Activated T-helper 1 cell treated with anti-CD3 and anti-CD28 coated beads, Interleukin-12 subunit alpha, Interleukin-12 subunit beta, Interleukin-2, Interleukin-4 antibody, amounts not matched to agents 30 ng/mL and 10 ng/mL and 1 ng/mL, durations not matched to agents 14 hours and 24 hours and 36 hours (primary cell): ENCODE data around the gene UBAP1L. TPM values are rescaled to one million over a fixed set of nuclear protein-coding genes. Genes with fewer than 3 reads are reported as not detected.
A peak's percentile ranks its signal among the peaks of the same experiment; 100 is the strongest.
"Not testable (repeated sequence)": the region's sequence is repeated elsewhere in the genome, so short reads cannot be mapped to it uniquely, and the experiment has no call there.

Source experiments
- DNase-seq: peaks from one replicate; pipeline ENCODE4 v3.0.0; 2021; ENCODE audit warnings: low spot score
- H3K27ac Mint-ChIP-seq: one replicate; pipeline ENCODE4 v1.8.0; 2021; ENCODE audit warnings: mild to moderate bottlenecking, mixed read lengths
- H3K27me3 Mint-ChIP-seq: one replicate; pipeline ENCODE4 v1.8.0; 2022; ENCODE audit warnings: mild to moderate bottlenecking, moderate library complexity, mixed read lengths; ENCODE audit not compliant: insufficient read depth
- H3K36me3 Mint-ChIP-seq: one replicate; pipeline ENCODE4 v1.8.0; 2021; ENCODE audit warnings: low read depth, mixed read lengths
- H3K4me1 Mint-ChIP-seq: one replicate; pipeline ENCODE4 v1.8.0; 2021; ENCODE audit warnings: low read depth, mixed read lengths
- H3K4me3 Mint-ChIP-seq: one replicate; pipeline ENCODE4 v1.8.0; 2021; ENCODE audit warnings: mild to moderate bottlenecking, moderate library complexity, mixed read lengths
- H3K9me3 Mint-ChIP-seq: one replicate; pipeline ENCODE4 v1.8.0; 2021; ENCODE audit warnings: mixed read lengths
- intact Hi-C: fragments of 100-400 bp; cut with micrococcal nuclease; formaldehyde crosslinking; loops from one replicate; pipeline ENCODE4 v1.15.1; 2024
- total RNA-seq: library from RNA; stranded (reverse); gene quantifications from 2 replicates; pipeline ENCODE4 v1.2.3, GENCODE V29; 2022

UBAP1L gene
- total RNA-seq, 1 donor from 2014 or later: 5.9 TPM

DNA sequence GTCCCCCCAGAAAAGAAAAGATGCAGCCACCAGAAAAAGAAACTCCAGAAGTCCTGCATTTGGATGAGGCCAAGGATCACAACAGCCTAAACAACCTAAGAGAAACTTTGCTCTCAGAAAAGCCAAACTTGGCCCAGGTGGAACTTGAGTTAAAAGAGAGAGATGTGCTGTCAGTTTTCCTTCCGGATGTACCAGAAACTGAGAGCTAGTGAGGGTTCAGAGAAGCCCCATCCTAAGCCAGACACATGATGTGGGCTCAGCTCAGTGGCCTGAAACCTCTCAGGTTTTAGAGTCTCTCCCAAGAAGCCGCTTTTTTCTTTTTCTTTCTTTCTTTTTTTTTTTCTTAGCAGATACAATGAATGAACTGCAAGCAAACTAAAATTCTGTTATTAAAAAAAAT, 62.0 kb downstream of the UBAP1L start:
- DNase-seq: no peak
- Mint-ChIP-seq H3K4me1 (peaks cover 20% of the 10 kb centered on the region), H3K9me3 (no peaks in the 10 kb centered on the region), H3K36me3 (no peaks in the 10 kb centered on the region), H3K27ac (no peak overlapping the region), H3K27me3 (peaks cover 2% of the 10 kb centered on the region), H3K4me3 (no peak overlapping the region)
- intact Hi-C loops: loop anchor here (1.0 kb wide), 1 partner anchor 218 kb away; no protein-coding TSS in a partner anchor

DNA sequence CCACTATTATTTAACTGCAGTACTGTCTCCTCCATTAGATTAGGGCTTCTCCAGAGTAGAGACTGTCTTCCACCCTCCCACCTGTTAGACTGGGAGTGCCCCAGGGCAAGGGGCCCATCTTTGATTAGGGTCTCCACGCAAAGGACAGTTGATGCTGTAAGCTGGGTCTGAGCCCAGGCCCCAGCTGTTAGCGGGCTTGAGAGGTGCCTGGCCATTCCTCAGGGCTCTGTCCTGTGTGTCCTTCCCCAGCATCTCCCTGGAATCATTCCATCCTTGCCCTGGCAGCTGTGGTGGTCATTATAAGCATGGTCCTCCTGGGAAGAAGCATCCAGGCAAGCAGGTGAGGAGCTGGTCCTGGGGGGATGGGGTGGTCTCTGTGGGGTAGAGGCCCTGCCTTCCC, 63.7 kb downstream of the UBAP1L start:
- intact Hi-C loops: no loop called here
- Mint-ChIP-seq H3K4me1 (peaks cover 20% of the 10 kb centered on the region), H3K36me3 (no peaks in the 10 kb centered on the region), H3K4me3 (no peak overlapping the region), H3K27me3 (peaks cover 2% of the 10 kb centered on the region), H3K27ac (no peak overlapping the region), H3K9me3 (no peaks in the 10 kb centered on the region)
- DNase-seq: no peak

DNA sequence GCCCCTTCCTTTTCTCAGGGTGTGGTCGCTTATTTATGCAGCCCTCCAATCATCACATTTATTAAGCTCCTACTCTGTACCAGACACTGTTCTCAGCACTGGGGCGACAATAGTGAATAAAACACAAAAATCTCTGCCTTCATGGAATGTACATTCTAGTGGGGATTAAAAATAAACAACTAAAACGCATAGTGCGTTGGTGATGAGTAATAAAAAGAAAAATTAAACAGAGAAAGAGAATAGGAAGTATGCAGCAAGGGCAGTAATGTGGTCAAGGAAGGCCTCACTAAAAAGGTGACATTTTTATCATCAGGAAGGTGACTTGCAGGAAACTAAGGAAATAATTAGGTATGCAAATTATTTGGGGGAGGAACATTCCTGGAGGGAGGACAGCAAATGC, 64.7 kb downstream of the UBAP1L start:
- Mint-ChIP-seq H3K4me1 (peaks cover 15% of the 10 kb centered on the region), H3K27ac (no peak overlapping the region)

DNA sequence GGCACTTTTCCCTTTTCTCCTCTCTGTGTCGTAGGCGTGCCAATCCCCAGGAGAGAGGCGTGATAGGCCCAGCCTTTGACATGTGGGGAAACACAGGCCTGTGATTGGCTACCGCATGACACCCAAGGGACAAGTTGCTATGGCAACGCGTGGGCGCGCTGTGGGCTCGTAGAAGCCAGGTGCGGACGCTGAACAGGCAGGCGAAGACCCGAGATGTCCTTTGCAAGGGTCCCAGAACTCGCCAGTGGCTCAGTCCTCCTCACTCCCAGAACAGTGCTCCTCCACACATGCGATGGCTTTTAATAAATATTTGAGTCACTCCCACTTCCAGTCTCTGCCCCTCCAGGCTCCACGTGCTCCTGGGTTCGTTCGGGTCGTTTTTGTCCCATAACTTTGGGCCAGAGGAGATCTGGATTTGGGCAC, 65.6 kb downstream of the UBAP1L start:
- Mint-ChIP-seq H3K36me3 (no peaks in the 10 kb centered on the region), H3K27ac (peak overlapping the region; percentile 36), H3K4me3 (peak overlapping the region; percentile 57), H3K9me3 (no peaks in the 10 kb centered on the region), H3K27me3 (peaks cover 2% of the 10 kb centered on the region), H3K4me1 (peaks cover 15% of the 10 kb centered on the region)
- DNase-seq: peak; percentile 84
- intact Hi-C loops: loop anchor here (1.0 to 2.0 kb wide), 3 partner anchors 21 to 1337 kb away; partner anchors contain the start of genes MAP2K1, MTFMT and RNU5A-1

More for the DNA sequence above, 64.7 kb downstream of the UBAP1L start:
- Mint-ChIP-seq H3K27me3 (peaks cover 2% of the 10 kb centered on the region), H3K4me3 (no peak overlapping the region), H3K9me3 (no peaks in the 10 kb centered on the region), H3K36me3 (no peaks in the 10 kb centered on the region)
- intact Hi-C loops: no loop called here
- no peak for DNase-seq

DNA sequence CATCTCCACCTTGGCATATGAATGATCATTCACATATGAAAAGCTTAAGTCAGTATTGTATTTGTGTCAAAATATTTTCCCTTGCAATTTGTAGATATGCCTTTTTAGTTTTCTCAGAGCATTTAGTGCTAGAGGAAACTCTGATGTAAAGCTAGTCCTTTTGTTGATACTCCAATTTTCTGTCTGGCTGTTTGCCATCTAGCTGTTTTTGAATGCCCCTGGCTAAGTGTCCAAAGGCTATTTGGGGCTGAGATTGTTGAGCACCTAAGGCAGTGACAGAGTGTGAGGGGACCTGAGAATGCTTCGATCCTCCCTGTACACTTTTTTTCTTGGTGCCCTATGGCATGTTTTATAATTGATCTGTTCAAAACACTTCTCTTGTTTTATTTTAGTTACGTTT, 66.8 kb downstream of the UBAP1L start:
- no peak overlapping the region for H3K4me3 Mint-ChIP-seq
- intact Hi-C loops: loop anchor here (2.0 kb wide), 2 partner anchors 19 to 1339 kb away; partner anchors contain the start of genes MAP2K1 and MTFMT
- no peak for DNase-seq
- H3K9me3 Mint-ChIP-seq: no peaks in the 10 kb centered on the region
- peaks cover 15% of the 10 kb centered on the region for H3K4me1 Mint-ChIP-seq
- H3K27me3 Mint-ChIP-seq: peaks cover 2% of the 10 kb centered on the region
- H3K36me3 Mint-ChIP-seq: no peaks in the 10 kb centered on the region
- no peak overlapping the region for H3K27ac Mint-ChIP-seq

DNA sequence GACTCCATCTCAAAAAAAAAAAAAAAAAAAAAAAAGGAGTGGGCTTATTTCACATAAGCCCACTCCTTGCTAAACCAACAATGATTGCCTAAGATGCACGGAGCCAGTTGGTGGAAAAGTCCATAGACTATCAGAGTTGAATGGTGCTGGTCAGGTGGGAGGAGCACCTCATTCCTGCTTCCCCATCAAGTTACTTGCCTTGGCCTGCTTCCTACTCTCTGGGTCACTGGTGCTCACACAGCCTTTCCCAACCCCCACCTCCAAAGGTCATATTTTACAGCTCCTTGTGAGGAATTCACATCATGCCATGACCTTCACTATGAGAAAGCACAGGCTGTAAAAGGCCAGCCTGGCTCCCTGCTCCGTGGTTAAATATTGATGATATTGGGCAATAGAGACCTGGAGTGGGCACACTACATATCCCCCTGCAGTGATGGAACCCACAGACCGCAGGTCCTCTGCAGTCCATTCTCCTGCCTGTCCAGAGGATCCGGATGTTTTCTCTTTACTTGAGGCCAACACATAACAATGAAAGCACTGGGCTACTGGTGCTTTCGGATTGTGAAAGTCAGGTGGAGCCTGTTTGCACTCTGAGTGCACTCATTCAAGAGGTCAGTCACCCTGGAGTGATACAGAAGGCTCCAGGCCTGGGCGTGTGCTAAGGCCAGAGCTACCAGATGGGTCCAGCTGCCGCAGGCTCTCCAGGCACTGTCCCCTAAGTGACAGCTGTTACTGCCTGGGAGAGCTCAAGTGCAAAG, 70.1 kb downstream of the UBAP1L start, which contains the start of gene SLC51B:
SLC51B (plus strand) TSS at position 664 of the 758 bp plus-strand sequence. CDS start 4,618 bp downstream, outside the sequence.
- H3K4me1 Mint-ChIP-seq: peaks cover 9% of the 10 kb centered on the region
- H3K4me3 Mint-ChIP-seq: no peak within 1 kb of the TSS
- no peak for DNase-seq
- intact Hi-C loops: no loop called here
- no peaks in the 10 kb centered on the region for H3K9me3 Mint-ChIP-seq
- no peaks in the 10 kb centered on the region for H3K36me3 Mint-ChIP-seq
- no peak within 1 kb of the TSS for H3K27ac Mint-ChIP-seq
- peaks cover 2% of the 10 kb centered on the region for H3K27me3 Mint-ChIP-seq

DNA sequence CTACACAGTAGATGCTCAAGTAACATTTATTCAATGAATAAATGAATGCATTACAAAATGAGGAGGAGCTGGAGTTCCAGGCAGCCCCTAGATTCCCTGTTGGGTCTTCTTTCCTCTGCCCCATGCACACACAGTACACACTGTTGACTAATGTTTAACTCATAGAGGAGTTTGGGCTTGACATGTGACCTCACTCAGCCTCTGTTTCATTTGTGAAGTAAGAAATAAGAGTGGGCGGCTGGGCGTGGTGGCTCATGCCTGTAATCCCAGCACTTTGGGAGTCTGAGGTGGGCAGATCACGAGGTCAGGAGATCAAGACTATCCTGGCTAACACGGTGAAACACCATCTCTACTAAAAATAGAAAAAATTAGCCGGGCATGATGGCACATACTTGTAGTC, 70.8 kb downstream of the UBAP1L start:
- H3K9me3 Mint-ChIP-seq, H3K4me1 Mint-ChIP-seq, DNase-seq, H3K4me3 Mint-ChIP-seq, H3K27ac Mint-ChIP-seq, H3K27me3 Mint-ChIP-seq, H3K36me3 Mint-ChIP-seq, intact Hi-C loops: not testable (repeated sequence)

DNA sequence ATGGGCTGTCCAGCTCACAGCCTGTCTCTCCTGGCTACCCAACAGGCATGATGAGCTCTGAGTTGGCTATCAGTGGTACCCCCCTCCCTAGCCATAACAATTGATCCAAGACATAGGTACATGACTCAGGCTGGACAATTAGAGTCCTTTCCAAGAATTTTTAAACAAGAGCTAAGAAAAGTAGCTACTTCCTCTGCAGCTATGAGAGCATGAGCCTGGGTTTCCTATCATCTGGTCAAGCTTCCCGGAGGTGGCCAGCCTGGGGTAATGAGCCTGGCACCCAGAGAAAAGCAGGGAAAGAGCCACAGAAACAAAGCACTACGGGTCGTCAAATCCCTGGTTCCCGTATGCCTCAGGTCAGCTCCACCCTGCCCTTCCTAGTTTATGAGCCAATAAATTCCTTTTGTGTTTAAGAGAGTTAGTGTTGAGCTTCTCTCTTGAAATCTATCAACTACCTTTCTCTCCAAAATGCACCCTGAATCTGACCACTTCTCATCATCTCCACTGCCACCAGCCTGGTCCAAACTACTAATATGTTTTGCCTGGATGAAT, 72.1 kb downstream of the UBAP1L start:
- no peak for DNase-seq
- intact Hi-C loops: no loop called here
- Mint-ChIP-seq H3K27me3 (peaks cover 2% of the 10 kb centered on the region), H3K36me3 (no peaks in the 10 kb centered on the region), H3K9me3 (no peaks in the 10 kb centered on the region), H3K4me1 (no peaks in the 10 kb centered on the region), H3K27ac (no peak overlapping the region), H3K4me3 (no peak overlapping the region)

Other genes with a start within 250 kb of the UBAP1L start
- 0.93 and 1.3 TPM in 2 replicates for gene ANKDD1A, start 203.3 kb downstream of the UBAP1L start, total RNA-seq
- gene SPG21, start 125.3 kb downstream of the UBAP1L start, total RNA-seq: 70.2 and 73.3 TPM in 2 replicates
- 18.8 and 21.1 TPM in 2 replicates for gene MTFMT, start 85.6 kb downstream of the UBAP1L start, total RNA-seq
- gene SLC51B, start 69.8 kb downstream of the UBAP1L start, total RNA-seq: not detected in 2 replicates
- not detected in 2 replicates for gene RASL12, start 47.2 kb downstream of the UBAP1L start, total RNA-seq
- gene KBTBD13, start 38.5 kb downstream of the UBAP1L start, total RNA-seq: not detected in 2 replicates
- gene PDCD7, start 18.6 kb upstream of the UBAP1L start, total RNA-seq: 51.2 and 54.7 TPM in 2 replicates
- gene CLPX, start 70.1 kb upstream of the UBAP1L start, total RNA-seq: 55.7 and 57.2 TPM in 2 replicates
- not detected in 2 replicates for gene CILP, start 96.3 kb upstream of the UBAP1L start, total RNA-seq
- 12.4 and 14.0 TPM in 2 replicates for gene PARP16, start 171.7 kb upstream of the UBAP1L start, total RNA-seq
- gene RNU5A-1, start 180.9 kb upstream of the UBAP1L start, total RNA-seq: not detected in 2 replicates
- not detected in 2 replicates for gene RNU5B-1, start 189.5 kb upstream of the UBAP1L start, total RNA-seq